GM21360 (cell line): ENCODE measurements around the gene OGFRL1.
"Not testable (repeated sequence)": the region's sequence is repeated elsewhere in the genome, so short reads cannot be mapped to it uniquely, and the experiment has no call there.

Experiments
- ATAC-seq: cut with Tn5 transposase; IDR thresholded peaks from one replicate; pipeline ENCODE4 v1.9.1; 2021; ENCODE audit warnings: mild to moderate bottlenecking, moderate library complexity; ENCODE audit not compliant: unreplicated experiment

Gene OGFRL1

DNA sequence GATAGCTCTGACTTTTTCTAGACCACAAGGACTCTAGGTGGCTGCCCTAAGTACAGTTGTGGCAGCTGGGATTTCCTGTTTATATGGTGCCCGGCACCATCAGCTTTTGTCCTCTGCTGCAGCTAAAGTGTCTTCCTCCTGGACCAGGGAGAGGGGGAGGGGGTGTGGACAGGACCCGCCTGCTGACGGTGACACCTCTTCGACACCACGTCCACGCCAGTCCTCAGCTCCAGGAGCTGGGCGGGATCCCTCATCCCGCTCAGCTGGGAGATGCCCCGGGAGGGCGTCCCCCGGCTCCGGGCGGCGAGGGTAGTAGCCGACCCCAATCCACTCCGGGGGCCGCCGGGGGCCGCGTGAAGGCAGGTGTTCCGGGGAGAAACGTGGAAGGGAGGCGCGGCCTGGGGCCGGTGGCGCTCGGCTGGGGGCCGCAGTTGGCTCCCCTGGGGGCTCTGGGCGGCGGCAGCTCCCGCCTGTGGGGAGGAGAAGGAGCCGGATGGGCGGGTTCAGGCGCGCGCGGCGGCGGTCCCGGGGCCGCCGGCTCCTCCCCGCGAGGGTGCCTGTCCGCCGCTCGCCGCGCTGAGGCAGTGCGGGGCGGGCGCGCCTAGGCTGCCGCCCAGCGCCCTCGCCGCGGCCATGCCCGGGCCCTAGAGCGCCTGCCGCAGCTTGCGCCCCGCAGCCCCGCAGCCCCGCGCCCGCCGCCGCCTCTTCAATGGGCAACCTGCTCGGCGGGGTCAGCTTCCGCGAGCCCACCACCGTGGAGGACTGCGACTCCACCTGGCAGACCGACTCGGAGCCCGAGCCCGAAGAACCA, at the start of gene OGFRL1:
TSS of gene OGFRL1 (plus strand) at position 584 of the 811 bp plus-strand sequence. CDS start at position 710, 126 bp downstream.
- peak; percentile 85 for ATAC-seq

- no peak for ATAC-seq
Measured at GRCh38 chr6:71239694-71240093, 48.9 kb upstream of the OGFRL1 start.

- ATAC-seq, result no peak
Measured at GRCh38 chr6:71245265-71246049, 43.2 kb upstream of the OGFRL1 start.

DNA sequence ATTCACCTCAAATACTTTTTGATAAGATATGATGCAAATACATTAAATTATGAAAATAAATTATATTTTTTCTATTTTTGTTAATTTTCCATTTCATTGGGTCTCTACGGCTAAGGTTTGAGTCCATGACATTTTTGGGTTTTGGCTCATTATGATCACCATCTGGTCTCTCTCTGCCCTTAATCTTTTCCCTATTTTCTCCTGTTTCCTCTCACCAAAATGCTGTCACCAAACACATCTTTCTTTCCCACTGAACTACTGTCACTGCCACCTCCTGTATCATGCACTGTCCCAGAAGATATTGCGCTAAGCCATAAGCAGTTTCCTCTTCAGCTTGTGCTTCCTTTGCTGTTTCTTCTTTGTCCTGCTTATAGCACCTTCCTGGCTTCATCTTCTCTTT, 42.0 kb upstream of the OGFRL1 start:
- ATAC-seq, result no peak

DNA sequence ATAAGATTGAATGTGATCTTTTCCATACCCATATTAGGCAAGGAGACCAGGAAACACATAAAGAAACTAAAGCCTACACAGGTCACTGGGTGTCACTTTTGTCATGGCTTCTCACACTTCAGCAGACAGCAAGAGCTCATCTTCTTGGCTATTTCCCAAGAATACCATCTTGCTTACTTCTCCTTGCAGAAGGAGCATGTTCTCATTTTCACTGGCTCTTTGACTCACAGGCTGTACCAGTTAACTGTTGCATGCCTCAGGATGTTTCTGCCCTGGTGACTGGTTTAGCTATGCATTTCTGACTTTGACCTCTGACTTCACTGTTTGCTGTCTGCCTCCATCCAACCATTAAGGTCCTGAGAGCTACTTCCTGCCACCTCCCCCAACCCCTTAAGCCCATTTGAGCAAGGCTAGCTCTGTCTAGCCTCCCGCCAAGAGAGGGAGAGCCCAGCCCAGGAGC, 40.3 kb upstream of the OGFRL1 start:
- peak; percentile 85 for ATAC-seq

GRCh38 chr6:71248878-71249544, 39.6 kb upstream of the OGFRL1 start:
- no peak for ATAC-seq

- ATAC-seq, result no peak
Measured at GRCh38 chr6:71250099-71250602, 38.5 kb upstream of the OGFRL1 start.

GRCh38 chr6:71252410-71252809, 36.2 kb upstream of the OGFRL1 start:
- ATAC-seq, result no peak

DNA sequence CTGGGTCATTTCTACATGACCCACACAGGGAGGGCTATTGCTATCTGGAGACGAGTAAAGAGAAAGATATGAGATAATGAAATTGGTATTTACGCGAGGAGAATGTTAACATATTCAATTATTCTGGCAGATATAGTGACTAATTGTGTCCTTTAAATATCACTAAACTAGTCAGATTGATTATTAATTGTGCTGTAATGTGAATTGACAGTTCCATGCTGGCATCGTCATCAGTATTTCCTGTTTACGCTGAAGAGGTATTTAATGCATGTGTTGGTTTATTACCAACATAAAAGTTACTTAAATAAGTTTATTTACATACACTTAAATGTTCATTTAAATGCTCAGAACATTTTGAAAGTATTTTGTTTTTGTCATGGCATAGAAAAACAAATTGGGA, 35.7 kb upstream of the OGFRL1 start:
- no peak for ATAC-seq

GRCh38 chr6:71254323-71254722, 34.3 kb upstream of the OGFRL1 start:
- ATAC-seq, result no peak

- no peak for ATAC-seq
Measured at GRCh38 chr6:71258078-71258866, 30.3 kb upstream of the OGFRL1 start.

- no peak for ATAC-seq
Measured at GRCh38 chr6:71259888-71260604, 28.6 kb upstream of the OGFRL1 start.

- no peak for ATAC-seq
Measured at GRCh38 chr6:71262914-71263313, 25.7 kb upstream of the OGFRL1 start.

GRCh38 chr6:71266392-71266791, 22.2 kb upstream of the OGFRL1 start:
- not testable (repeated sequence) for ATAC-seq

DNA sequence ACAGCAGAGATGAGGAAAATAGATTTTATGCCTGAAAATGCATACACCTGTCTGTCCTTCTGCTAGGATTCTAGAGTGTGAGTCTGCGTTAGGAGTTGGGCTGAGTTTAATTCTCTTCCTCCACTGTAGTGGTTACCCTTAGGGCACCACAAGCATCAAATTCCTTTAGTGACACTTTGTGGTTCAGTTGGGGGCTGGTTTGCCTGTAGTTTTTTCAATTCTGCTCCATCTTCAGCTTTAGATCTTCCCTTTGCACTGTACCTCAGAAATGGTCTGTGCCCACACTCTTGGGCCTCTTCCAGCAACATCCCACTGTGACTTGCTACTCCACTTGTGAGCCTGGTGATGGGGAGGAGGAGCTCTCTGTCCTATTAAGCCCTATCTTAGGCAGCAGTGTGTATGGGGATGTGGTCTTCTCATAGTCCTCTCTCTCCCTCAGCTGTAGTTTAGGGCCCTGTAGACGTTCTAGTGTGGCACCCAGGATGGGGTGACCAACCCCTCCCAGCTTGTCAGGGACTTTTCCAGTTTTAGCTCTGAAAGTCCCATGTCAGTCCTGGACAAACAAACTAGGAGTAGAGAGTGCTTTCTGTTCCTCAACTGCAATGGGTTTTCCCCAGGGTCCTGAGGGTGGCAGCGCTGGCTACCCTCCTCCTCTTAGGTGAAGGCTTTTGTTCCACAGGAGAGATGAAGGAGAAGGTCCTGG, 19.7 kb upstream of the OGFRL1 start:
- peak; percentile 70 for ATAC-seq

- peak; percentile 51 for ATAC-seq
Measured at GRCh38 chr6:71277926-71278600, 10.5 kb upstream of the OGFRL1 start.

GRCh38 chr6:71279321-71279720, 9.3 kb upstream of the OGFRL1 start:
- no peak for ATAC-seq

DNA sequence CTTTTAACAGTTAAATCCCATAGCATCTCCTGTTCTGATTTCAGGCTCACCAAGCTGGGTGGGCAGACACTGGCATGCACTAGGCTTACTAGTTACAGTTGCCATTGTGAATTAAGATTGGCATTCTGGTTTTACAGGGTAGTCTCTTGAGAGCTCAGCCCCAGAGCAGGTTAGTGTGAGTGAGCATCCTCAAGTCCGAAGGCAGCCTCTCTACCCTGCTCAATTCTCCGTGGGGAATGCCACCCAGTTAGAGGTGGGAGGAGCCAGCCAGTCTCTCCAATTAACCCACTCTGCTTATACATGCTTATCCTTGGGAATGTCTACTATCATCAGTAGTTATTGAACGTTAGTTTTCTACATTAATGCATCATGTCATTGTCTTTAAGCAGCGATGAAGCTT, 8.9 kb upstream of the OGFRL1 start:
- ATAC-seq, result no peak

GRCh38 chr6:71280701-71281100, 7.9 kb upstream of the OGFRL1 start:
- no peak for ATAC-seq
